GM23248 (cell line): Measurements from ENCODE around the gene CWF19L2. TPM values are rescaled to one million over a fixed set of nuclear protein-coding genes. Genes with fewer than 3 reads are reported as not detected.
"Not testable (repeated sequence)": the region's sequence is repeated elsewhere in the genome, so short reads cannot be mapped to it uniquely, and the experiment has no call there.

Source experiments
- DNase-seq: peaks from one replicate; pipeline ENCODE4 v3.0.0-alpha.2; 2015
- H2AFZ ChIP-seq: fragments of 200-600 bp; sonication (generic); 2 replicates; pipeline ENCODE4 v1.6.1; 2016; ENCODE audit warnings: antibody characterized with exemption
- H3F3A ChIP-seq: fragments of 200-600 bp; sonication (generic); 2 replicates; pipeline ENCODE4 v1.6.1; 2016; ENCODE audit warnings: mild to moderate bottlenecking, antibody characterized with exemption, mixed run types; ENCODE audit not compliant: insufficient read depth
- H3K27ac ChIP-seq: fragments of 200-600 bp; sonication (generic); 2 replicates; pipeline ENCODE4 v1.5.1; 2016; ENCODE audit warnings: mild to moderate bottlenecking
- H3K27me3 ChIP-seq: fragments of 200-600 bp; sonication (generic); replicated peaks from 2 replicates; pipeline ENCODE4 v1.6.1; 2016; ENCODE audit warnings: mild to moderate bottlenecking; ENCODE audit not compliant: insufficient read depth
- H3K36me3 ChIP-seq: fragments of 200-600 bp; sonication (generic); 2 replicates; pipeline ENCODE4 v1.6.1; 2016; ENCODE audit warnings: low read depth, mild to moderate bottlenecking
- H3K4me1 ChIP-seq: fragments of 200-600 bp; sonication (generic); 2 replicates; pipeline ENCODE4 v1.6.1; 2016; ENCODE audit warnings: mild to moderate bottlenecking; ENCODE audit not compliant: insufficient read depth
- H3K4me2 ChIP-seq: fragments of 200-600 bp; sonication (generic); one replicate; pipeline ENCODE4 v1.6.1; 2016; ENCODE audit warnings: mild to moderate bottlenecking; ENCODE audit not compliant: unreplicated experiment
- H3K4me3 ChIP-seq: fragments of 200-600 bp; sonication (generic); 2 replicates; pipeline ENCODE4 v1.5.1; 2016; ENCODE audit warnings: mild to moderate bottlenecking
- H3K79me2 ChIP-seq: fragments of 200-600 bp; sonication (generic); 2 replicates; pipeline ENCODE4 v1.6.1; 2016; ENCODE audit warnings: mild to moderate bottlenecking; ENCODE audit not compliant: insufficient read depth
- H3K9ac ChIP-seq: fragments of 200-600 bp; sonication (generic); 2 replicates; pipeline ENCODE4 v1.6.1; 2016; ENCODE audit warnings: mild to moderate bottlenecking
- H3K9me2 ChIP-seq: fragments of 200-600 bp; sonication (generic); 2 replicates; pipeline ENCODE4 v1.6.1; 2016; ENCODE audit warnings: mixed run types, mild to moderate bottlenecking, moderate library complexity; ENCODE audit not compliant: insufficient read depth
- H3K9me3 ChIP-seq: fragments of 200-600 bp; sonication (generic); one replicate; pipeline ENCODE4 v1.6.1; 2017; ENCODE audit warnings: low read depth
- H4K20me1 ChIP-seq: fragments of 200-600 bp; sonication (generic); 2 replicates; pipeline ENCODE4 v1.6.0; 2016; ENCODE audit not compliant: insufficient read depth
- EZH2 ChIP-seq: fragments of 200-600 bp; sonication (generic); IDR thresholded peaks from 2 replicates; pipeline ENCODE4 v1.6.1; 2018; ENCODE audit warnings: antibody characterized with exemption, mild to moderate bottlenecking; ENCODE audit not compliant: insufficient read depth, poor library complexity, severe bottlenecking
- EZH2phosphoT487 ChIP-seq: fragments of 200-600 bp; sonication (generic); IDR thresholded peaks from 2 replicates; pipeline ENCODE4 v1.6.1; 2018; ENCODE audit warnings: antibody characterized with exemption, moderate library complexity, mild to moderate bottlenecking, low read depth; ENCODE audit not compliant: insufficient read depth
- WGBS, 2 experiments: methylation state at CpG; one replicate each; pipeline ENCODE4 v1.1.6; 2015 to 2017; ENCODE audit warnings: low lambda C conversion rate in 2 of 2, low coverage in 1 of 2; ENCODE audit errors: missing lambda C conversion rate in 2 of 2; 5-methylcytosine and 5-hydroxymethylcytosine counted together
- in situ Hi-C: fragments of 300-500 bp; cut with MboI; formaldehyde crosslinking; loops from 2 replicates; pipeline ENCODE4 v1.15.0; 2020
- polyA plus RNA-seq: library from polyadenylated mRNA; unstranded; fragments of >200 nt; fragmentation: Nextera tagmentation; extraction: Ambion mirVana; gene quantifications from 2 replicates; pipeline ENCODE4 v1.2.1, GENCODE V29; 2016
- total RNA-seq: library from RNA; depleted of rRNA; stranded (reverse); fragments of >200 nt; shearing (Covaris generic); gene quantifications from 2 replicates; pipeline ENCODE4 v1.2.3, GENCODE V29; 2014

CWF19L2 gene
- total and polyA plus RNA-seq, 2 experiments from 2014 or later = 3.4 to 6.9 TPM

DNA sequence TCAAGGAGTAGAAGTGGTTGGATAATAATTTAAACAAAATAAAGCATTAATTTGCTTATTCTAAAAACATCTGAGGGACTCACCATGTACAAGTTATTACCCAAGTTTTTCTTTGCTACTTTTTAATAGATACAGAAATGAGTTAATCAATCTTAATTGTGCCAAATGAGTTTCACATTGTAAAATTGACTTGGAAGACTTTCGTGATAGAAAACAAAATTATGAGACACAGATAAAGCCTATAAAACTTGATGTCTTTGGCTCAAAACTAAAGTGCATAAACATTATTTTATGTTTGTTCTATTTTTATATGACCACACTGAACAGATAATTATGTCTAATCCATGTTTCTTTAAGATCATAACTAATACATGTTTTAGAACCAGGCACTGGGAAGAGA is 10.1 kb upstream of the CWF19L2 start:
- Histone ChIP-seq H3K27ac (no peak overlapping the region), H3K9ac (no peak overlapping the region), H3K4me2 (no peak overlapping the region), H3F3A (no peaks in the 10 kb centered on the region), H2AFZ (no peak overlapping the region), H3K4me3 (no peak overlapping the region), H3K9me3 (no peaks in the 10 kb centered on the region), H3K79me2 (no peaks in the 10 kb centered on the region), H4K20me1 (no peaks in the 10 kb centered on the region), H3K4me1 (no peaks in the 10 kb centered on the region), H3K27me3 (no peaks in the 10 kb centered on the region), H3K9me2 (no peaks in the 10 kb centered on the region), H3K36me3 (no peaks in the 10 kb centered on the region)
- in situ Hi-C loops = no loop called here
- 0% methylated on average over 1 of the region's 1 CpG for WGBS, 2 experiments
- no peak for TF ChIP-seq EZH2phosphoT487
- no peak for TF ChIP-seq EZH2
- DNase-seq = no peak

GRCh38 chr11:107466275-107466866 is 8.7 kb upstream of the CWF19L2 start:
- H3K9me2 ChIP-seq, H3K79me2 ChIP-seq, H3K9ac ChIP-seq, H3K27ac ChIP-seq, H2AFZ ChIP-seq, H4K20me1 ChIP-seq, H3K36me3 ChIP-seq, H3K4me1 ChIP-seq, H3K4me3 ChIP-seq, in situ Hi-C loops, DNase-seq, H3K9me3 ChIP-seq, H3F3A ChIP-seq, H3K27me3 ChIP-seq, H3K4me2 ChIP-seq: not testable (repeated sequence)
- 24% methylated on average over 10 of the region's 10 CpGs for WGBS, 2 experiments

DNA sequence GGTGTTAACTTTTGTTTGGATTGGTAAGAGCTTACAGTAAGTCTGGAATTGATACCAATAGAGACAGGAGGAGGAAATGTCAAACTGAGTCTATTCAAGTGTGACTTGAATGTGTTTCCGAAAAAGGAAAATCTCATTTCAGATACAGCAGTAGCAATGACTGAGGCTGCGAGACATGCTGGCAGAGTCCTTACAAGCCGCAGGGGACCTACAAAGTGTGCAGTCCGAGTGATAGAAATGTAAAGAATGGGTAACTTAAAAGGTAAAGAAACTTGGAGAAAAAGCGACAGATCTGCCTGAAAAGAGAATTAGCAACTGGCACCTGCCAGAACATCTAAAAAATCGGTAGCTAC is 444 bp downstream of the CWF19L2 start:
- no peak overlapping the region for H3K27ac ChIP-seq
- H3F3A ChIP-seq = no peaks in the 10 kb centered on the region
- peak overlapping the region; percentile 86 for H3K9ac ChIP-seq
- H3K27me3 ChIP-seq = no peaks in the 10 kb centered on the region
- peaks cover 9% of the 10 kb centered on the region for H3K4me1 ChIP-seq
- peak overlapping the region; percentile 99 for H2AFZ ChIP-seq
- WGBS, 2 experiments = 0 to 1% methylated on average over 6 of the region's 6 CpGs
- DNase-seq = peak; percentile 51
- H3K4me3 ChIP-seq = peak overlapping the region; percentile 94
- H4K20me1 ChIP-seq = no peaks in the 10 kb centered on the region
- TF ChIP-seq EZH2phosphoT487 = no peak
- no peak for TF ChIP-seq EZH2
- H3K36me3 ChIP-seq = 0 out of 2 replicates have a peak, but pooled peaks cover 4% of the 10 kb centered on the region
- peaks cover 23% of the 10 kb centered on the region for H3K79me2 ChIP-seq
- H3K9me3 ChIP-seq = no peaks in the 10 kb centered on the region
- H3K4me2 ChIP-seq = peak overlapping the region; percentile 92
- H3K9me2 ChIP-seq = no peaks in the 10 kb centered on the region
- in situ Hi-C loops = no loop called here

- Histone ChIP-seq H3K4me1 (peaks cover 9% of the 10 kb centered on the region), H3K36me3 (peaks cover 9% of the 10 kb centered on the region; the same call in 1 of the 2 replicates), H3K27me3 (no peaks in the 10 kb centered on the region), H3F3A (no peaks in the 10 kb centered on the region), H3K27ac (no peak overlapping the region), H3K9me2 (no peaks in the 10 kb centered on the region), H2AFZ (no peak overlapping the region), H3K9ac (no peak overlapping the region), H3K79me2 (peaks cover 42% of the 10 kb centered on the region), H3K4me3 (no peak overlapping the region), H3K4me2 (no peak overlapping the region), H4K20me1 (no peaks in the 10 kb centered on the region), H3K9me3 (no peaks in the 10 kb centered on the region)
- in situ Hi-C loops = no loop called here
- no peak for DNase-seq
- 90 to 93% methylated on average over 5 of the region's 5 CpGs for WGBS, 2 experiments
- no peak for TF ChIP-seq EZH2
- no peak for TF ChIP-seq EZH2phosphoT487
Observed at GRCh38 chr11:107453594-107454286, 3.9 kb downstream of the CWF19L2 start.
